GM12878 (cell line): ENCODE measurements around the gene GRIFIN. TPM values are rescaled to one million over a fixed set of nuclear protein-coding genes. Genes with fewer than 3 reads are reported as not detected.

Source experiments
- ATAC-seq: fragments of 200-7000 bp; cut with Tn5 transposase; 3 replicates; pipeline ENCODE4 v1.9.1; 2020; ENCODE audit warnings: mild to moderate bottlenecking, moderate library complexity
- BruUV-seq: library from RNA; stranded (reverse); fragments of 400-500 nt; replicated peaks from 2 replicates; lab custom pipeline; 2021; lab: Mats Ljungman, UMichigan
- CTCF ChIA-PET: fragments of 300-600 bp; sonication (Branson Sonifier 250); formaldehyde crosslinking; extraction: SDS; loops from one replicate; lab custom pipeline; 2021; ENCODE audit warnings: inconsistent platforms; lab: Yijun Ruan, JAX
- POLR2A ChIA-PET: fragments of 350-600 bp; formaldehyde crosslinking; extraction: SDS; loops from one replicate; lab custom pipeline; 2021; ENCODE audit warnings: inconsistent platforms; lab: Charles Lee
- RAD21 ChIA-PET: fragments of 300-600 bp; sonication (Branson Sonifier 250); formaldehyde crosslinking; loops from one replicate; lab custom pipeline; 2023; ENCODE audit warnings: antibody characterized with exemption; ENCODE audit not compliant: unreplicated experiment; lab: Charles Lee
- SMC1A ChIA-PET: fragments of 300-600 bp; sonication (Branson Sonifier 250); formaldehyde crosslinking; loops from one replicate; lab custom pipeline; 2023; ENCODE audit not compliant: unreplicated experiment, uncharacterized antibody; lab: Charles Lee
- DNase-seq: peaks from one replicate; pipeline ENCODE4 v3.0.0-alpha.2; 2011; ENCODE audit warnings: low read depth, low spot score
- FAIRE-seq: peaks from 3 replicates; lab custom pipeline; 2011; peaks lifted over from hg19 to GRCh38; lab: Jason Lieb, UNC
- H2AFZ ChIP-seq: 2 replicates; pipeline ENCODE4 v1.6.0; 2011; ENCODE audit warnings: low read depth, low read length, control low read depth; ENCODE audit not compliant: control insufficient read depth
- H3K27ac ChIP-seq: 2 replicates; pipeline ENCODE4 v1.5.1; 2011; ENCODE audit warnings: control low read depth; ENCODE audit not compliant: control insufficient read depth, insufficient read depth
- H3K27me3 ChIP-seq, 2 experiments: replicated peaks in 1 of 2; 2 replicates each; pipeline versions ENCODE4 v1.6.0 to v1.6.1; 2011; ENCODE audit warnings: low read length in 1 of 2; ENCODE audit not compliant: control insufficient read depth in 2 of 2, insufficient read depth in 2 of 2
- H3K36me3 ChIP-seq, 2 experiments: 2 replicates each; pipeline ENCODE4 v1.5.1; 2011; ENCODE audit warnings: low read length in 1 of 2; ENCODE audit not compliant: control insufficient read depth in 2 of 2, insufficient read depth in 2 of 2
- H3K4me1 ChIP-seq: 2 replicates; pipeline ENCODE4 v1.6.1; 2011; ENCODE audit warnings: mild to moderate bottlenecking, low read length, moderate library complexity, mixed read lengths; ENCODE audit not compliant: control insufficient read depth, insufficient read depth
- H3K4me2 ChIP-seq: 2 replicates; pipeline ENCODE4 v1.6.0; 2011; ENCODE audit warnings: control low read depth; ENCODE audit not compliant: control insufficient read depth, insufficient read depth
- H3K4me3 ChIP-seq: fragments of 200-600 bp; sonication (generic); 2 replicates; pipeline ENCODE4 v1.5.1; 2016
- H3K79me2 ChIP-seq: 2 replicates; pipeline ENCODE4 v1.6.0; 2011; ENCODE audit warnings: low read length; ENCODE audit not compliant: control insufficient read depth, insufficient read depth
- H3K9ac ChIP-seq: 2 replicates; pipeline ENCODE4 v1.8.0; 2011; ENCODE audit warnings: low read length, control low read depth, mixed read lengths; ENCODE audit not compliant: control insufficient read depth, insufficient read depth
- H3K9me3 ChIP-seq: replicated peaks from 3 replicates; pipeline ENCODE4 v1.5.1; 2011; ENCODE audit warnings: mild to moderate bottlenecking, low read length; ENCODE audit not compliant: control insufficient read depth, insufficient read depth
- H4K20me1 ChIP-seq: 2 replicates; pipeline ENCODE4 v1.6.0; 2011; ENCODE audit not compliant: control insufficient read depth, insufficient read depth
- CBFB ChIP-seq: IDR thresholded peaks from 2 replicates; pipeline ENCODE4 v1.6.1; 2016; ENCODE audit warnings: antibody characterized with exemption, low read depth
- CREM ChIP-seq: IDR thresholded peaks from 2 replicates; pipeline ENCODE4 v1.6.1; 2014; ENCODE audit warnings: antibody characterized with exemption, low read depth
- CTCF ChIP-seq, 3 experiments: IDR thresholded peaks in 2 of 3; conservative IDR thresholded peaks in 1 of 3; 2 replicates each; pipeline ENCODE4 v1.5.1; 2011; ENCODE audit warnings: low read depth in 3 of 3, low read length in 3 of 3, mild to moderate bottlenecking in 3 of 3, control low read depth in 2 of 3, moderate library complexity in 2 of 3, inconsistent platforms in 1 of 3, mixed read lengths in 1 of 3; ENCODE audit not compliant: control insufficient read depth in 2 of 3, insufficient read depth in 1 of 3; ENCODE audit errors: extremely low read depth in 1 of 3
- HDAC2 ChIP-seq: fragments of 200-600 bp; sonication (generic); IDR thresholded peaks from 2 replicates; pipeline ENCODE4 v1.6.1; 2017
- IKZF2 ChIP-seq, 2 experiments: fragments of 450-650 bp; IDR thresholded peaks; 2 replicates each; pipeline ENCODE4 v1.6.1; 2017; ENCODE audit warnings: mild to moderate bottlenecking in 2 of 2, moderate library complexity in 2 of 2
- NFXL1 ChIP-seq: fragments of 450-650 bp; IDR thresholded peaks from 2 replicates; pipeline ENCODE4 v1.6.1; 2017; ENCODE audit warnings: antibody characterized with exemption, mild to moderate bottlenecking, borderline replicate concordance
- PBX3 ChIP-seq: IDR thresholded peaks from 2 replicates; pipeline ENCODE4 v1.6.1; 2011; ENCODE audit warnings: mild to moderate bottlenecking, low read depth, low read length, moderate library complexity; ENCODE audit not compliant: insufficient replicate concordance
- PRDM15 ChIP-seq: fragments of 450-650 bp; formaldehyde crosslinking; IDR thresholded peaks from 2 replicates; pipeline ENCODE4 v1.4.0; 2020; ENCODE audit warnings: mild to moderate bottlenecking, moderate library complexity
- REST ChIP-seq: IDR thresholded peaks from 2 replicates; pipeline ENCODE4 v1.6.1; 2012; ENCODE audit warnings: mild to moderate bottlenecking, low read depth, low read length
- SIN3A ChIP-seq: IDR thresholded peaks from 2 replicates; pipeline ENCODE4 v1.6.1; 2012; ENCODE audit warnings: low read depth, low read length, improper control_type of control experiment
- STAT3 ChIP-seq: IDR thresholded peaks from 2 replicates; pipeline ENCODE4 v1.6.1; 2011; ENCODE audit warnings: low read depth, low read length, improper control_type of control experiment
- TCF7 ChIP-seq: IDR thresholded peaks from 2 replicates; pipeline ENCODE4 v1.6.1; 2014; ENCODE audit warnings: antibody characterized with exemption, borderline replicate concordance
- ZBED1 ChIP-seq: IDR thresholded peaks from 2 replicates; pipeline ENCODE4 v1.6.1; 2016; ENCODE audit warnings: borderline replicate concordance
- WGBS: methylation state at CpG from one replicate; pipeline ENCODE4 v1.1.6; 2016; ENCODE audit warnings: low lambda C conversion rate; ENCODE audit not compliant: insufficient replicate concordance, insufficient coverage; ENCODE audit errors: missing lambda C conversion rate; 5-methylcytosine and 5-hydroxymethylcytosine counted together
- in situ Hi-C: fragments of 300-500 bp; cut with MboI; formaldehyde crosslinking; loops from 9 replicates; pipeline ENCODE4 v1.14.3; 2018; ENCODE audit warnings: mixed read lengths
- intact Hi-C: fragments of 100-400 bp; cut with micrococcal nuclease; formaldehyde crosslinking; loops from one replicate; pipeline ENCODE4 v1.14.2; 2022; ENCODE audit not compliant: unreplicated experiment
- polyA plus RNA-seq, 11 experiments: library from polyadenylated mRNA; depleted of rRNA in 4 of 11; unstranded in 6 of 11; stranded (reverse) in 5 of 11; fragments of >200 nt; fragmentation: Nextera tagmentation in 4 of 11; fragmentation: Illumina TruSeq in 1 of 11; extraction: Ambion mirVana in 4 of 11; extraction: Trizol in 1 of 11; gene quantifications; 1 replicate in 1 of 11; 2 replicates in 10 of 11; pipeline versions ENCODE4 v1.2.1 to v1.2.3, GENCODE V29; 2011 to 2016; ENCODE audit warnings: inconsistent platforms in 2 of 11, missing spikeins in 2 of 11, low read depth in 1 of 11
- total RNA-seq, 4 experiments: library from RNA; depleted of rRNA in 3 of 4; stranded (reverse); fragments of >200 nt in 3 of 4; fragmentation: Illumina TruSeq in 1 of 4; extraction: Trizol in 1 of 4; gene quantifications; 2 replicates each; pipeline versions ENCODE4 v1.2.1 to v1.2.3, GENCODE V29; 2013 to 2021

The GRIFIN gene
- total and polyA plus RNA-seq, 10 of the 15 experiments (the other 5 are each of a cell fraction or from before 2014, with no cell fraction given), result not detected

- 97% methylated on average over 65 of the region's 85 CpGs for WGBS
- intact Hi-C loops (no loop called here), in situ Hi-C loops (no loop called here)
- CTCF ChIA-PET, result interaction anchor here (1.4 kb wide), 1 partner anchor 21 kb away, joined by 3 read pairs; no protein-coding TSS in a partner anchor
- DNase-seq (no peak), FAIRE-seq (no peak), ATAC-seq (no peak)
- SMC1A ChIA-PET, result interaction anchor here (1.1 kb wide), 1 partner anchor 36 kb away, joined by 3 read pairs; no protein-coding TSS in a partner anchor
- Histone ChIP-seq H3K9me3 (peaks cover 4% of the 10 kb centered on the region), H3K4me1 (no peaks in the 10 kb centered on the region), H3K4me2 (no peak overlapping the region), H2AFZ (no peak overlapping the region), H3K9ac (no peak overlapping the region), H3K79me2 (no peaks in the 10 kb centered on the region), H4K20me1 (0 out of 2 replicates have a peak, but pooled peaks cover 5% of the 10 kb centered on the region), H3K27ac (no peak overlapping the region), H3K36me3 (peaks cover 3 to 32% of the 10 kb centered on the region in 2 experiments), H3K27me3 (no peaks in the 10 kb centered on the region), H3K4me3 (no peak overlapping the region)
- RAD21 ChIA-PET, result no interaction called here
- BruUV-seq, result TSS peak; percentile 27
- POLR2A ChIA-PET, result no interaction called here
- no peak for TF ChIP-seq ZBED1
- no peak for TF ChIP-seq PBX3
- TF ChIP-seq IKZF2 (IDR thresholded peaks at IDR 0.05), result no peak
- TF ChIP-seq SIN3A, result no peak
- TF ChIP-seq TCF7, result no peak
- TF ChIP-seq PRDM15 (CRISPR knock-in tag), result no peak
- no peak for TF ChIP-seq CBFB
- TF ChIP-seq CTCF (IDR thresholded peaks at IDR 0.05 in 2 of 3, conservative IDR thresholded peaks at IDR 0.05 in 1 of 3; ENCODE audit: control insufficient read depth in 2 of 3, extremely low read depth in 1 of 3, insufficient read depth in 1 of 3, low read depth in 3 of 3, low read length in 3 of 3), result no peak
- no peak for TF ChIP-seq NFXL1
- TF ChIP-seq REST, result no peak
- no peak for TF ChIP-seq HDAC2
- no peak for TF ChIP-seq STAT3
- TF ChIP-seq CREM, result no peak
These were observed 43.1 kb downstream of the GRIFIN start for GRCh38 chr7:2432910-2433712.
